Activated T-cell treated with anti-CD3 and anti-CD28 coated beads, Interleukin-2, amount 50 U/mL, for 1 hour (primary cell): Measurements from ENCODE around the gene SLC2A5.

Experiments
- DNase-seq: peaks from one replicate; pipeline ENCODE4 v3.0.0-alpha.2; 2020

The SLC2A5 gene

DNA sequence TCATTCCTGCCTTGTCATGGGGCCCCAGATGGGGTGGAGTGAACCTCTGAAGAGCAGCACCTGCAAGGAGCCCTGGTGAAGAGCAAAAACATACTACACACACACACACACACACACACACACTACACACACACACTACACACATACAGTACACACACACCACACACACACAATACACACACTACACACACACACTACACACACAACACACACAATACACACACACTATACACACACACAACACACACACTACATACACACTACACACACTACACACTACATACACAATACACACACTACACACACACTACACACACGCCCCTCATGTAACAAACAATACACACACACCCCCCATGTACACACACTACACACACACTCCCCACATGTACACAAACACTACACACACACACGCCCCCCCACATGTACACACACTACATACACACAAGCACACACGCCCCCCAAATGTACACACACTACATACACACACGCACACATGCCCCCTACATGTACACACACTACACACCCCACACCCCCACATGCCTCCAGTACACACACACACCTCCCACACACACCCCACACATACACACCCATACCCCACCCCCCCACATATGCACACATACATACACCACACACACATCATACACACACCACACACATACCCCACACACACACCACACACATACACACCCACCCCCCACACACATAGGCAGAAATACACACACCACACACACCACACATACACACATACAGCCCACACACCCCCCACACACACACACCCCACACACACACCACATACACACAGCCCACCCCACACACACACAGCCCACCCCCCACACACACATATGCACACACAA is 9.3 kb downstream of the SLC2A5 start:
- no peak for DNase-seq

- no peak for DNase-seq
Measured at GRCh38 chr1:9058465-9058864, 11.0 kb downstream of the SLC2A5 start.

DNA sequence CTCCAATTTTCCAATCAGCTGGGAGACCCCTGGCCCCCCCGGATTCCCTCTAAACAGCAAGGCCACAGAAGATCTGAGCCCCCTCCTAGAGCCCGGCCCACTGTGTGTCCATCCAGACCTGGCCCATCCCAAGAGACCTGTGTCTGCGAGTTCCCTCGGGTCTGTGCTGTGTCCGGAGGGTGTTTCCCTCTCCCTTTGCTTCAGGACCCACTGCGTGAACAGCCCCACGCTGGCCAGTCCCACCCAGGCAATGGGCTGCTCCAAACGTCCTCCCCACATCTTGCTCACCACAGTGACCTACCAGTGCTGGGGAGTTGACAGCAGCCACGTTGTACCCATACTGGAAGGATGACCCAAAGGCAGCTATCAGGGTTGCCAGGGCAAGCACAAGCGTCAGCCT is 11.6 kb downstream of the SLC2A5 start:
- no peak for DNase-seq

DNA sequence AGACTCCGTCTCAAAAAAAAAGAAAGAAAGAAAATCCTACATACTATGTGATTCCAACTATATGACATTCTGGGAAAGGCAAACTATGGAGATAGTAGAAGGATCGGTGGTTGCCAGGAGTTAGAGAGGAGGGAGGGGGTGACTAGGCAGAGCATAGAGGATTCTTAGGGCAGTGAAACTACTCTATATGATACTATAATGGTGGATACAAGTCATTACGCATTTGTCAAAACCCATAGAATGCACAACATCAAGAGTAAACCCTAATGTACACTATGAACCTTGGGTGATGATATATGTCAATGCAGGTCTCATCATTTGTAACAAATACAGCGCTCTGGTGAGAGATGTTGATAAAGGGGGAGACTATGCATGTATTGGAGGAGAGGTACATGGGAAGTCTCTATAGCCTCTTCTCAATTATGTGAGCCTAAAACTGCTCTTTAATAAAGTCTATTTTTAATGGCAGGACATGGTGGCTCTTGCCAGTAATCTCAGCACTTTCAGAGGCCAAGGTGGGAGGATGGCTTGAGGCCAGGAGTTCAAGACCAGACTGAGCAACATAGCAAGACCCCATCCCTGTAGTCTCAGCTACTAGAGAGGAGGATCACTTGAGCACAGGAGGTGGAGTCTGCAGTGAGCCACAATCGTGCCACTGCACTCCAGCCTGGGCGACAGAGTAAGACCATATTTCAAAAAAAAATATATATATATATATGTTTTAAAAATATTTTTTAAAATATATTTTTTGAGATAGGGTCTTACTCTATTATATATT is 17.0 kb downstream of the SLC2A5 start:
- DNase-seq = no peak

DNA sequence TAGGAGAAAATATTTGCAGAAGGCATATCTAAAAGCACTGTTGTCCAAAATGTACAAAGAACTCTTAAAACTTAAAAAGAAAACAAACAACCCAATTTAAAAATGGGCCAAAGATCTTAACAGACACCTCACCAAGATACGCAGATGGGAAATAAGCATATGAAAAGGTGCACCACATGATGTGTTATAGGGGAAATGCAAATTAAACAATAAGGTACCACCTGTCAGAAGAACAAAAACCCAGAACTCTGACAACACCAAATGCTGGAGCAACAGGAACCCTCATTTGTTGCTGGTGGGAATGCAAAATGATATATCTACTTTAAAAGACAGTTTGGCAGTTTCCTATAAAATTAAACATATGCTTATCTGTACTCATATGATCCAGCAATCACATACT is 18.1 kb downstream of the SLC2A5 start:
- no peak for DNase-seq

GRCh38 chr1:9050803-9051202 is 18.6 kb downstream of the SLC2A5 start:
- DNase-seq = no peak

- no peak for DNase-seq
Measured at GRCh38 chr1:9048551-9048950, 20.9 kb downstream of the SLC2A5 start.

DNA sequence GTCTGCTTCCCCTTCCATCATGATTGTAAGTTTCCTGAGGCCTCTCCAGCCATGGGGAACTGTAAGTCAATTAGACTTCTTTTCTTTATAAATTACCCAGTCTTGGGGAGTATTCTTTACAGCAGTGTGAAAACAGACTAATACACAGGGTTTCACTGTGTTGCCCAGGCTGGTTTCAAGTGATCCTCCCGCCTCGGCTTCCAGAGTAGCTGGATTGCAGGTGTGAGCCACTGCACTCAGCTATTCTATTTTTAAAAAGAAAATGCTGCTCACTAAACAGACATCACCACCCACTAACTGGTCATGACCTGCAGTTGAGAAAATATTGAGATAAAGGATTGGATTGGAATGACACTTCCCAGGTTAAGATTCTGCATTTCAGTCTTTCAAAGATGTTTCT is 22.4 kb downstream of the SLC2A5 start:
- DNase-seq = no peak

- no peak for DNase-seq
Measured at GRCh38 chr1:9045861-9046510, 23.4 kb downstream of the SLC2A5 start.

DNA sequence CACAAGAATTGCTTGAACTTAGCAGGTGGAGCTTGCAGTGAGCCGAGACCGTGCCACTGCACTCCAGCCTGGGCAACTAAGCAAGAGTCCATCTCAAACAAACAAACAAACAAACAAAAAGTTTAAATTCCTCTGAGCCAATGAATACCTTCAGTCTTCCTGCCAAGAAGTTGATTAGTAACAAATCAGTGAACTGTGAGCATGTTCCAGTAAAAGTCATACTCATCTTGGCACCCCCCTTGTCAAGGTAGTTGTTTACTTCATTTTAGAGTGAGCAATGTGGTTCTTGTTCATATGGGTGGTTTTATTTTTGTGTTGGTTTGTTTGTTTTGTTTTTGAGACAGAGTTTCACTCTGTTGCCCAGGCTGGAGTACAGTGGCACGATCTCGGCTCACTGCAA is 25.2 kb downstream of the SLC2A5 start:
- DNase-seq = no peak

- DNase-seq = no peak
Measured at GRCh38 chr1:9042272-9042671, 27.2 kb downstream of the SLC2A5 start.

GRCh38 chr1:9041116-9041779 is 28.2 kb downstream of the SLC2A5 start:
- DNase-seq = no peak

DNA sequence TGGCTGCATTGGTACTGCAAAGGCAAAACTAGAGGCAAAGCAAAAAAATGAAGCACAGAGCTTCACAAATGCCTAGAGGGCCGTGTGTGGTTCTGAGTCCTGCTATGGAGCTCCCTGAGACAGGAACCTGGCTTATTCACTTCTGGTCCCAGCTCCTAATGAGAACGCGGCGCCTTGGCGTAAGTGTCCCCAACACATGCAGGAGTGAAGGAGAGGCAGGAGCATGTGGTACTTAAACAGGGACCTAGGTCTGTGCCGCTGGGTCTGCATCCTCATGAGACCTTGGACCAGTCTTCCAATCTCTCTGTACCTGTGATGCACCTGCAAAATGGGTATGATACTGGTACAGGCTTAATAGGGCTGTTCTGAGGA is 28.8 kb downstream of the SLC2A5 start:
- DNase-seq = no peak

- no peak for DNase-seq
Measured at GRCh38 chr1:9039761-9040658, 29.4 kb downstream of the SLC2A5 start.

DNA sequence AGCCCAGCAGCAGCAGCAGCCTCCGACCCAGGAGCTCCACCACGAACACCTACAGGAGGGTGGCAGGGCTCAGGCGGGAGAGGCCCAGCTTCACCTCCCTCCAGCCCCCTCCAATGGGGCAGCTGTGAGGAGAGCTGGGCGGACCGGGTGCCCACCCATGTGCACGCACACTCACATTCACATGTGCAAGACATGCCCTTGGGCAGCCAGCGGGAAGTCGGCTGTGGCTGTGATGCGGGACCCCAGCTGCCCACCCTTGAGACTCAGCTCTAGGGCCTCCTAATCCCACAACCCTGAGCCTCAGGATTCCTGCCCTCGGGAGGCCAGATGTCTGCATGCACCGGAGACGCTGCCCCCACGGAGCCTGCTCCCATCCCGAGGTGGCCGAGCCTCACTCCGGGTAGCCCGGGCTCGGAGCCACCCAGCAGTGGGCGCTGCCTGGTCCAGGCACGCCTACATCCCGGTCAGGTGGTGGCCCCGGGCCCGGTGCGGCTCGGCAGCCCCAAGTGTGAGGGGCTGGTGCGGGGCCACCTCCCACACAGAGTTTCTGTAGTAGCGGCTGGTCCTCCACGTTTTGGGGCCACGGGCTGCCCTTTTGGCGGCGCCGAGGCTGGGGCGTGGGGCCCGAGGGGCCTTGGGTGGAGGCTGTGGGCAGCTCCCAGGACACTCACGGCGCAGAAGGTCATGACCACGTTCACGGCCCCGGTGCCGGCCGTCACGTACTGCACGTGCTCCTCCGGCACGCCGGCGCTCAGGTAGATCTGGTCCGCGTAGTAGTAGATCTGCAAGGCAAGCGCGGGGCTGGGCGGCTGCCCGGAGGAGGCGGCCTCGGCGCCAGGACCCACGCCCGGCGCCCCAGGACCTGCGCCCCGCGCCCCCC is 30.3 kb downstream of the SLC2A5 start:
- no peak for DNase-seq

GRCh38 chr1:9038338-9038650 is 31.1 kb downstream of the SLC2A5 start:
- DNase-seq = no peak

DNA sequence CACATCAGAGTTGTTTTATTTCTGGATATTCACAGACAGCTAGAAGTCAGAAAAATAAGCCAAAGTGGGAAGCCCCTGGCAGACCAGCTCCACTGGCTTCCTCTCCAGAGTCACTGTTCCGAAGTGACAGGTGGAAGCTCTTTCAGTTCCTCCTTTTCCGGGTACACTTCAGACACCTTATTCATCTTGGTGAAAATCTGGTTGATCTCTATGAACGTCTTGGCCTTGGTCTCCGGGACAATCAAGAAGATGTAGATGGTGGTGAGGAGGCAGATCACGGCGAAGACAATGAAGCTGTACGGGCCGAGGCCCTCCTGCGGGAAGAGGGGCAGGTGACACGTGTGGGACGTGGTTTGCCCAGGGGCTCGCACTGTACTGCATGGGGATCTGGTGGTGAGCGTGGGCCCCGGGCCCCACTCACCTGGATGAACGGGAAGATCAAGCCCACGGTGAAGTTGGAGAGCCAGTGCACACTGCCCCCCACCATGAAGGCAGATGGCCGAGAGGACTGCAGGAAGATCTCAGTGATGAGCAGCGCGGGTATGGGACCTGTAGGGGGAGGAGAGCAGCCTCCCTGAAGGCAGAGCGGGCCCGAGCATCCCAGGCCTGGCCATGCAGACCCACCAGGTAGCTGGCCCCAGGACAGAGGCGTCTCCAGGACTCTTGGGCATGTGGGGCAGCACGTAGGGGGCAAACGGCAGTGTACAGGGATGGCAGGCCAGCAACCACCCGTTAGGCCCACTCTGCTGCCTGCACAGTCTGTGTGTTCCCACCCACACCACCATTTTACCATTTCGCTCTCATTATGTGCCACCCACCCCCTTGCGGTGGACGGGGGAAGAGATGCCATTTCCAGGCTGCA is 31.7 kb downstream of the SLC2A5 start:
- DNase-seq = no peak

GRCh38 chr1:9035226-9035625 is 34.2 kb downstream of the SLC2A5 start:
- no peak for DNase-seq

GRCh38 chr1:9033363-9033762 is 36.1 kb downstream of the SLC2A5 start:
- DNase-seq = no peak
